GM19395 (cell line): ENCODE data around the gene SCAND1.

ENCODE experiments used
- ATAC-seq: cut with Tn5 transposase; IDR thresholded peaks from one replicate; pipeline ENCODE4 v1.9.1; 2021; ENCODE audit warnings: mild to moderate bottlenecking, moderate library complexity; ENCODE audit not compliant: unreplicated experiment

Gene SCAND1

GRCh38 chr20:35908007-35908406 is 46.3 kb downstream of the SCAND1 start:
- ATAC-seq = no peak

DNA sequence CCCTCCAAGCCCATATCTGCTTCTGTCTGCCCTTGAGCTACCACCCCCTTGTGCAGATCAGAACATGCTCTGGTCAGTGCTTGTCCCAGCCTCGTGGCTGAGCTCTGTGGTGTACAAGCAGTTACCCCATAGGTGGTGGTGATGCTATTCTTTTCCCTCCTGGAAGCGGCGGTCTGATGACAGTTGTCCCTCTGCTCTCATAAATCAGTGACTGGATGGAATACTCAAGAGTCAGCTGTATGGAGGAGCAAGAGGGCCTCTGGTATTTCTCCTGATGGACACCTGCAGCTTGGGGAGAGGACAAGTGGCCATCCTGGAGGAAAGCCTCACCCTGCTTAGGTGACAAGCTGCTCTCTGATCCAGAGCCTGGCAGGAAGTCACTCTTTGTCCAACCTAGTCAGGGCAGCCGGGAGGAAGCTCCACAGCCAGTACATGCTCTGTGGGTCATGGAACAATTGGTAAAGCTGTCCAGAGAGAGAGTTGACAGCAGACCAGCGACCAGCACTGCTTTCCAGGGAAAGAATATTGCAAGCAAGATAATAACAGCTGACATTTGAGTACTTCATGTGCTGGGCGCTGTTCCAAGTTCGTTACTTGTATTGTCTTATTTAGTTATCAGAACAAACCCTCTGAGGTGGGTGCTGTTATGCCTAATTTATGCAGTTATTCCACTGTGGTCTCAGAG is 47.1 kb downstream of the SCAND1 start:
- no peak for ATAC-seq

DNA sequence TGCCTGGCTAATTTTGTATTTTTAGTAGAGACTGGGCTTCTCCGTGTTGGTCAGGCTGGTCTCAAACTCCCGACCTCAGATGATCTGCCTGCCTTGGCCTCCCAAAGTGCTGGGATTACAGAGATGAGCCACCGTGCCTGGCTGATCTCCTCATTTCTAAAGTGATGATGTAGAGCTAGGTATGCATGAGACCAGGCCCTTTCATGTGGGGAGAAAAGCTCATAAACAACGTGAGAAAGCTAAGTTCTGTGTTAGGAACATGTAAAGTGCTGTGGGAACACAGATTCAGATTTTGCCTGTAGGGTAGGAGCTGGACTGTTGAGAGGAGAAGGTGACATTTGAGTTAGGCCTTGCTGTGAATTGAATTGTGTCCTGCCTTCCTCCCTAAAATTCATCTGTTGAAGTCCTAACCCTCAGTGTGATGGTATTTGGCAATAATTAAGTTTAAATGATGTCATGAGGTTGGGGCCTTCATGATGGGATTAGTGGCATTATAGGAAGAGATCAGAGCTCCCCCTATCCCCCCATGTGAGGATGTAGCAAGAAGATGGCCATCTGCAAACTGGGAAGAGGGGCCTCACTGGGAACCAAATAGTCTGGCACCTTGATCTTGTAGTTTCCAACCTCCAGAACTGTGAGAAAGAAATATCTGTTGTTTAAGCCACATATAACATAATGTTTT is 49.2 kb downstream of the SCAND1 start:
- no peak for ATAC-seq

- no peak for ATAC-seq
Observed at GRCh38 chr20:35903843-35904242, 50.5 kb downstream of the SCAND1 start.
